Mesendoderm (in vitro differentiated cells): Measurements from ENCODE around the gene ZSCAN18.

Experiments used
- DNase-seq: peaks from one replicate; pipeline ENCODE4 v3.0.0; 2013
- H2AK5ac ChIP-seq: 2 replicates; pipeline ENCODE4 v1.6.1; 2013; ENCODE audit warnings: low read length, inconsistent platforms
- H2BK120ac ChIP-seq: 2 replicates; pipeline ENCODE4 v1.6.1; 2013; ENCODE audit warnings: low read depth, mild to moderate bottlenecking, low read length, moderate library complexity, mixed read lengths
- H2BK15ac ChIP-seq: replicated peaks from 2 replicates; pipeline ENCODE4 v1.6.1; 2013; ENCODE audit warnings: low read depth, mild to moderate bottlenecking, moderate library complexity
- H2BK5ac ChIP-seq: 2 replicates; pipeline ENCODE4 v1.6.1; 2013; ENCODE audit warnings: low read length, inconsistent platforms
- H3K18ac ChIP-seq: 2 replicates; pipeline ENCODE4 v1.6.1; 2013; ENCODE audit warnings: mild to moderate bottlenecking, low read length, mixed read lengths
- H3K23ac ChIP-seq: one replicate; pipeline ENCODE4 v1.6.1; 2013; ENCODE audit warnings: low read length
- H3K27ac ChIP-seq: 2 replicates; pipeline ENCODE4 v1.5.1; 2013; ENCODE audit warnings: low read depth, mild to moderate bottlenecking, inconsistent platforms, low read length, moderate library complexity
- H3K27me3 ChIP-seq: 2 replicates; pipeline ENCODE4 v1.6.1; 2013; ENCODE audit warnings: low read length, control low read depth, mild to moderate bottlenecking, inconsistent platforms; ENCODE audit not compliant: insufficient read depth, poor library complexity
- H3K36me3 ChIP-seq: 2 replicates; pipeline ENCODE4 v1.6.1; 2013; ENCODE audit warnings: low read length, inconsistent platforms; ENCODE audit not compliant: control insufficient read depth, insufficient read depth
- H3K4ac ChIP-seq: one replicate; pipeline ENCODE4 v1.6.1; 2013; ENCODE audit warnings: low read depth, mild to moderate bottlenecking, low read length, moderate library complexity
- H3K4me1 ChIP-seq: 2 replicates; pipeline ENCODE4 v1.6.1; 2013; ENCODE audit warnings: low read depth, low read length, inconsistent platforms; ENCODE audit not compliant: control insufficient read depth
- H3K4me2 ChIP-seq: 2 replicates; pipeline ENCODE4 v1.6.1; 2013; ENCODE audit warnings: low read length
- H3K4me3 ChIP-seq: 2 replicates; pipeline ENCODE4 v1.5.1; 2013; ENCODE audit warnings: mild to moderate bottlenecking, low read length
- H3K56ac ChIP-seq: one replicate; pipeline ENCODE4 v1.6.1; 2013; ENCODE audit warnings: low read length
- H3K79me1 ChIP-seq: 2 replicates; pipeline ENCODE4 v1.6.1; 2013; ENCODE audit warnings: low read length, inconsistent platforms
- H3K79me2 ChIP-seq: 2 replicates; pipeline ENCODE4 v1.6.1; 2013; ENCODE audit warnings: mild to moderate bottlenecking, low read length; ENCODE audit not compliant: control insufficient read depth, insufficient read depth
- H3K9ac ChIP-seq: 2 replicates; pipeline ENCODE4 v1.6.1; 2013; ENCODE audit warnings: low read length, inconsistent platforms
- H4K5ac ChIP-seq: one replicate; pipeline ENCODE4 v1.6.1; 2013; ENCODE audit warnings: low read length
- H4K8ac ChIP-seq: one replicate; pipeline ENCODE4 v1.6.1; 2013; ENCODE audit warnings: low read depth, mild to moderate bottlenecking, control low read depth, low read length, moderate library complexity
- WGBS: extraction: QIAGEN DNeasy Blood & Tissue Kit; methylation state at CpG from one replicate; pipeline ENCODE4 v1.1.7; 2013; ENCODE audit warnings: low lambda C conversion rate, missing lambda C conversion rate; ENCODE audit not compliant: insufficient coverage; ENCODE audit errors: extremely low coverage; 5-methylcytosine and 5-hydroxymethylcytosine counted together

The ZSCAN18 gene

DNA sequence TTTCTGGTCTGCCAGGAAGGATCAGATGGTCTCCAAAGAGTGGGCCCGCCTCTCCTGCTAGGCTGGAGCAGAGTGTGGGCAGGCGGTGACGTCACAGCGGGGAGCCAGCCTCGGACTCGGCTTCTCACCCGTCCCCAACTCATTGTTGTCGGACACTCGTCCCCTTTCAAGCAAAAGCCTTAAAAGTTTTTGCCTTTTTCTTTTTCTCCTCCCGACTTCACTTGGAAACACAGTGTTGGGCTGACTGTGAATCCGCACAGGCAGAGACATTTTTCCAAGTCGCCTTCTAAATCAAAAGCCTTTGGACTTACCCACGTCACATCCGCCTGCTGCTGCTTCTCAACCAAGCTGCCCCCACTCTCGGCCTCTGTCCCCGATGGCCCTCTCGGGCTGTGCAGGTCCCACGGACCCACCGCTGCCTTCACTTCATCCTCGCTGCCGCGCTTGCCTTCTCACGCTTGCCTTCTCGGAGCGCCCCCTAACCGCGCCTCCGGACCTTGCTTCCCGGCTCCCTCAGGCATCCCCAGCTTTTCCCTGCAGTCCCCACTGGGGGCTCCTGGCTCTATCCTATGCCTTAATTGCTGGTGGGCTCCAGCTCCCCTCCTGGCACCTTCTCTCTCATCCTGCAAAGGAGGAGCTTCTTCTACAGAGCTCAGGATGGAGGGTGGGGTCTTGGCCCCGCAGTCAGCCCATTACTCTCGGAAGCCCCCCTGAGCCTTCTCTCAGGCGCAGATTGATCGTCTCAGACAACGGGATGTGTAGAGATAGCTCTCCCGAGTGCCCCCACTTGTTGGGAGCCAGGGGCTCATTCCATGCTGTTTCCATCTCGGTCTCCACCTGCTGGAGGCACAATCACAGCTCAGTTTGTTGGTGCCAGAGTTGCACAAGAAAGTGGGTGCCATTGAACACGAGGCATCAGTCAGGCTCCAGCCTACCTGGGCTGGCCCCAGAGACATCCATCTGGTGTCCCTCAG, 42.8 kb downstream of the ZSCAN18 start:
- no peak overlapping the region for H3K4me2 ChIP-seq
- DNase-seq: peak; percentile 68
- no CpG with 5 or more reads among the region's 37 CpGs for WGBS

GRCh38 chr19:58053480-58054156, 44.4 kb downstream of the ZSCAN18 start:
- Histone ChIP-seq H3K4ac (no peak overlapping the region), H4K8ac (no peak overlapping the region), H3K36me3 (no peaks in the 10 kb centered on the region), H3K18ac (no peak overlapping the region), H3K23ac (no peak overlapping the region), H3K27ac (no peak overlapping the region), H2BK120ac (no peak overlapping the region), H3K27me3 (no peaks in the 10 kb centered on the region), H3K79me1 (no peaks in the 10 kb centered on the region), H3K79me2 (no peaks in the 10 kb centered on the region), H3K4me1 (no peaks in the 10 kb centered on the region), H3K56ac (no peak overlapping the region), H4K5ac (no peak overlapping the region), H2BK5ac (no peak overlapping the region), H3K9ac (no peak overlapping the region), H2BK15ac (no peak overlapping the region), H3K4me2 (no peak overlapping the region), H2AK5ac (no peak overlapping the region), H3K4me3 (no peak overlapping the region)
- WGBS: no CpG with 5 or more reads among the region's 30 CpGs
- no peak for DNase-seq

More for the DNA sequence above, 42.8 kb downstream of the ZSCAN18 start:
- Histone ChIP-seq H3K36me3 (no peaks in the 10 kb centered on the region), H2AK5ac (no peak overlapping the region), H4K8ac (no peak overlapping the region), H2BK15ac (no peak overlapping the region), H3K4me3 (no peak overlapping the region), H2BK120ac (no peak overlapping the region), H3K27ac (no peak overlapping the region), H3K56ac (peak overlapping the region; percentile 56), H2BK5ac (no peak overlapping the region), H3K4ac (no peak overlapping the region), H3K18ac (no peak overlapping the region), H3K4me1 (no peaks in the 10 kb centered on the region), H3K9ac (peak overlapping the region; percentile 6), H3K79me2 (no peaks in the 10 kb centered on the region), H3K27me3 (no peaks in the 10 kb centered on the region), H4K5ac (no peak overlapping the region), H3K79me1 (no peaks in the 10 kb centered on the region), H3K23ac (no peak overlapping the region)

DNA sequence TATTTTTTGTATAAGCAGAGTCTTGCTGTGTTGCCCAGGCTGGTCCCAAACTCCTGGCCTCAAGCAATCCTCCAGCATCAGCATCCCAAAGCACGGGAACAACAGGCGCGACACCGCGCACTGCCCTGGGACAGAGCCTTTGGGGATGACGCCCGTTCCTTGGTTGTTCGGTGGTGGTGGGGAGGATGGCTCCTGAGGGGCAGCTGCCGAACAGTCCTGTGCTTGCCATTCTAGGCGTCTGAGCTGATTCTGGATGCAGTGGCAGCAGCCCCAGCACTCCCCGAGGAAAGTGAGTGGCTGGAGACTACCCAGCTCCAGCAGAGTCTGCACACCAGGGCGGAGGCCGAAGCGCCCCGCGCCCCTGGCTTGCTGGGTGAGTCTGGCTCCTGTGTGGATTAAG, 45.8 kb downstream of the ZSCAN18 start:
- Histone ChIP-seq H2BK5ac (no peak overlapping the region), H2BK120ac (no peak overlapping the region), H3K27me3 (no peaks in the 10 kb centered on the region), H3K23ac (no peak overlapping the region), H3K4me3 (no peak overlapping the region), H3K79me1 (no peaks in the 10 kb centered on the region), H2AK5ac (no peak overlapping the region), H3K56ac (no peak overlapping the region), H3K4me1 (no peaks in the 10 kb centered on the region), H4K8ac (no peak overlapping the region), H3K79me2 (no peaks in the 10 kb centered on the region), H3K4me2 (no peak overlapping the region), H3K36me3 (no peaks in the 10 kb centered on the region), H3K4ac (no peak overlapping the region), H3K18ac (no peak overlapping the region), H3K9ac (no peak overlapping the region), H3K27ac (no peak overlapping the region), H4K5ac (no peak overlapping the region), H2BK15ac (no peak overlapping the region)
- no CpG with 5 or more reads among the region's 16 CpGs for WGBS
- DNase-seq: no peak

DNA sequence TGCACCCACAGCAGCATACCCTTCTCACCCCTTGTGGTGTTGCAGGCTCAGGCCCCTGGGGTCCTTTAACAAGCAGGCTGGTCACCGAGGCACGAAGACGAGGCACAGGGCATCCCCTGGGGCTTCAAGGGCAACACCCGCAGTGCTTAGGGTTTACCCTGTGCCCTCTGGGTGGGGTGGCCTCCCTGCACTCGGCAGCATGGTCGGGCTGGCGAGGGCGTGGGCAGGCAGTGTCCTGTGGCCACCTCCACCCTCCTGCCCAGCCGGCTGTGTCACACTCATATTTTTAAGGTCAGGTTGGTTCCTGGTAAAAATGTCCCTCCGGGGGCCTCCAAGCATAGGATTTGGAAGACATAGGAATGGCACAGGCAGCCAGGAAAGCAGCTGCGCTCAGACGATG, 50.4 kb downstream of the ZSCAN18 start:
- Histone ChIP-seq H2BK15ac (no peak overlapping the region), H3K4me2 (no peak overlapping the region), H3K4me1 (no peaks in the 10 kb centered on the region), H3K9ac (no peak overlapping the region), H3K27ac (no peak overlapping the region), H3K27me3 (no peaks in the 10 kb centered on the region), H2BK120ac (no peak overlapping the region), H3K79me2 (no peaks in the 10 kb centered on the region), H3K56ac (no peak overlapping the region), H3K79me1 (no peaks in the 10 kb centered on the region), H3K4me3 (no peak overlapping the region), H4K5ac (no peak overlapping the region), H2AK5ac (no peak overlapping the region), H3K4ac (no peak overlapping the region), H3K36me3 (no peaks in the 10 kb centered on the region), H3K18ac (no peak overlapping the region), H4K8ac (no peak overlapping the region), H3K23ac (no peak overlapping the region), H2BK5ac (no peak overlapping the region)
- WGBS: no CpG with 5 or more reads among the region's 12 CpGs
- no peak for DNase-seq

GRCh38 chr19:58046856-58047255, 51.2 kb downstream of the ZSCAN18 start:
- DNase-seq: no peak
- Histone ChIP-seq H3K27ac (no peak overlapping the region), H3K36me3 (no peaks in the 10 kb centered on the region), H3K79me1 (no peaks in the 10 kb centered on the region), H2BK5ac (no peak overlapping the region), H3K18ac (no peak overlapping the region), H3K56ac (no peak overlapping the region), H3K9ac (no peak overlapping the region), H2BK15ac (no peak overlapping the region), H3K4me1 (no peaks in the 10 kb centered on the region), H4K8ac (no peak overlapping the region), H4K5ac (no peak overlapping the region), H3K79me2 (no peaks in the 10 kb centered on the region), H2BK120ac (no peak overlapping the region), H2AK5ac (no peak overlapping the region), H3K4ac (no peak overlapping the region), H3K4me2 (no peak overlapping the region), H3K27me3 (no peaks in the 10 kb centered on the region), H3K23ac (no peak overlapping the region), H3K4me3 (no peak overlapping the region)
- no CpG with 5 or more reads among the region's 7 CpGs for WGBS
